ENCODE data around the gene PRKAA1.
"Not testable (repeated sequence)": the region's sequence is repeated elsewhere in the genome, so short reads cannot be mapped to it uniquely, and the experiment has no call there.

The PRKAA1 gene

GRCh38 chr5:40826489-40827187, 28.5 kb upstream of the PRKAA1 start:
- in situ Hi-C loops (cut with MboI; ENCODE audit: low sequenced_read_pairs) = no loop called here

DNA sequence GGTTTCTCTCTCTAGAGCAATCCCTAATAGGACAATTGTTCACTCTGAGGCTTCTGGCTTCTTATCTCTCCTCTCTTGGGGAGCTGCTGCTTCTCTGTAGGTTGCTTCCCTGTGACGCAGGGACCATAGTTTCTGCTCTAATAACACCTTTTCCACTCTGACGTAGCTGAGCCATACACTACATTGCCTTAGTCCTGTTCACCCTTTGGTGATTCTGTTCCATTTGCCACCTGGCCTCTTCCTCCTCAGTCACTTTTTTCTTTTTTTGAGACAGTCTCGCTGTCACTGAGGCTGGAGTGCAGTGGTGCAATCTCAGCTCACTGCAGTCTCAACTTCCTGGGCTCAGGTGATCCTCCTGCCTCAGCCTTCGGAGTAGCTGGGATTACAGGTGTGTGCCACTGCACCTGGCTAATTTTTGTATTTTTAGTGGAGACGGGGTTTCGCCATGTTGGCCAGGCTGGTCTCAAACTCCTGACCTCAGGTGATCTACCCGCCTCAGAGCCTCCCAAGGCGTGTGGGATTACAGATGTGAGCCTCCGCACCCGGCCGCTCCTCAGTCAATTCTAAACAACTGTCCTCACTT, 27.4 kb upstream of the PRKAA1 start:
- in situ Hi-C loops (cut with MboI; ENCODE audit: low sequenced_read_pairs) = not testable (repeated sequence)

DNA sequence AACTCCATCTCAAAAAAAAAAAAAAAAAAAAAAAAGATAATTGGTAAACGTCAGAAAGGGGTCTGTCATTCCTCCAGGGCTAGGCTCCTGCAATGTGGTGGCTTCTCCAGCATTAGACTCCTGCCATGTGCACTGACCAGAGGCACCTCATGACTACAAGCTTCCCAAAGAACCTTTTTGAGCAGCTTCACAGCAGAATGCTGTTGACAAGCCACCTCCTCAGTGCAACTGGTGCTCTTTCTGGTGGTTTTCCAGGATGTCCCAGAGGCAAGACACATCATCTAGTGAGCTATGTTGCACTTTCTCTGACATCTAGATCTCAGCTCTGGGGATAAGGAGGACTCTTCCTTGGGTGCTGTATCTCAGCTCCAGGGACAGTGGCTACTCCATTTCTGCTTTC, 25.3 kb upstream of the PRKAA1 start:
- in situ Hi-C loops (cut with MboI; ENCODE audit: low sequenced_read_pairs) = no loop called here

- in situ Hi-C loops (cut with MboI; ENCODE audit: low sequenced_read_pairs) = no loop called here
Measured at GRCh38 chr5:40813698-40814281, 15.6 kb upstream of the PRKAA1 start.

DNA sequence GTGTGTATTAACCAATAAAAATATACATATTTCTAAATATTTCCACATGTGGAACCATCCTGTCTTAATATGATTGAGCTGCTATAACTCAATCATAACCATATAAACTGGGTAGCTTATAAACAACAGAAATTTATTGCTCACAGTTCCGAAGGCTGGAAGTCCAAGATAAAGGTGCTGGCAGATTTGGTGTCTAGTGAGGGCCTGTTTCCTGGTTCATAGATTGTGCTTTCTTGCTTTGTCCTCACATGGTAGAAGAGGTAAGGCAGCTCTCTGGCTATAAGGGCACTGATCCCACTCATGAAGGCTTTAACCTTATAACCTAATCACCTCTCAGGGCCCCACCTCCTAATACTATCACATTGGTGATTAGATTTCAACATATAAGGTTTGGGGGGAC, 14.0 kb upstream of the PRKAA1 start:
- in situ Hi-C loops (cut with MboI; ENCODE audit: low sequenced_read_pairs) = no loop called here

GRCh38 chr5:40801771-40802562, 3.8 kb upstream of the PRKAA1 start:
- in situ Hi-C loops (cut with MboI; ENCODE audit: low sequenced_read_pairs) = no loop called here

DNA sequence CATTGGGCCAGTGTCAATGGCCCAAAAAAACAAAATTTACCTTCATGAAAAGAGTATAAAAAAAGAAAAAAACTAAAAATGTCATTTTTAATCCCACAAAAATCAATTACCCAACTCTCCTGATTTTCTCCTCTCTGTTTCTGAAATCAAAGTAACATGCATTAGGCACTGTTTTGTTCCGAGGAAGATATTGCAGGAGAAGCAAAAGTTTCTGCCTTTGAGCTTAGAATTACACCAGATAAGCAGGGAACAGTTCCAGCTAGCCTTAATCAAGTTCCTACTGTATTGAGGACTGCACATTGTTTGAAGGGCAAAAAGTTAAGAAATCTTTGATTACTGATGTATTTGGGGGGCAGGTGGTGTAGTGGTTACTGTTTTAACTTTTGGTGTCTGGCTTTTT, 1.1 kb upstream of the PRKAA1 start:
- in situ Hi-C loops (cut with MboI; ENCODE audit: low sequenced_read_pairs) = no loop called here

DNA sequence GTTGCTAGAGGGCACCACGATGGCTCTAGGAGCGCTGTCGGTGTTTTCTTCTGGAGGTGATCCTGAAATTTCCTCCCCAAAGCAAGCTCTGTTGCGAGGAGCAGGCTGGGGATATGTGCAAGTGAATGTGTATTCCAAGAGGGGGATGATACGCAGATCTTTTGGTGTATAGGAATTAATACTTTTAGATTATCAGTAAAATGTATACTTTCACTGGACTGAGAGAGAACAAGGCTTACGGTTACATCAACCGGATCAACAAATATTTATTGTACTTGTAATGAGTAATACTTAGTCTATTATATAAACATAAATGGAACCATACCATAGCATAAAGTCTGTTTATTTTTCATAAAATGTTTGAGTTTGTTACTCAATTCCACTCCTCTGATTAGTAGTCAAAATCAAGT, 632 bp upstream of the PRKAA1 start:
- in situ Hi-C loops (cut with MboI; ENCODE audit: low sequenced_read_pairs) = no loop called here

- in situ Hi-C loops (cut with MboI; ENCODE audit: low sequenced_read_pairs) = no loop called here
Measured at GRCh38 chr5:40797273-40798011, 732 bp downstream of the PRKAA1 start.

DNA sequence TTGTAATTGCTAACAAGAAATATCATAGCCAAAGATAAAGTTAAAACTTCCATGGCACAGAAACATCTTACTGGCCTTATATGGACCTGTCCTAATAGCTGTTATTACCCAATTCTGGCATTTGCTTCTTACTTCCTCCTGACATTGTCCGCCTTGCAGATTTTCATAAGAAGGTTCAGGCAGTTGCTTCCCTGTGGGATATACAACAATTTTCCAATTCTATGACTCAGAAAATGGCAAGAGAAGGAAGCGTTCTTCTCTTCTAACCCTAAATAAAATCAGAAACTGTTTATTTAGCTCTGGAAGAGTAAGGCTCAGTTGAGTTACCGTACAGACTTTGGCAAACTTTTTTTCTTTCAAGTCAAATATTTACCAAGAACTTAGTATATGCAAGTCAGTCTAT, 1.7 kb downstream of the PRKAA1 start:
- in situ Hi-C loops (cut with MboI; ENCODE audit: low sequenced_read_pairs) = no loop called here

DNA sequence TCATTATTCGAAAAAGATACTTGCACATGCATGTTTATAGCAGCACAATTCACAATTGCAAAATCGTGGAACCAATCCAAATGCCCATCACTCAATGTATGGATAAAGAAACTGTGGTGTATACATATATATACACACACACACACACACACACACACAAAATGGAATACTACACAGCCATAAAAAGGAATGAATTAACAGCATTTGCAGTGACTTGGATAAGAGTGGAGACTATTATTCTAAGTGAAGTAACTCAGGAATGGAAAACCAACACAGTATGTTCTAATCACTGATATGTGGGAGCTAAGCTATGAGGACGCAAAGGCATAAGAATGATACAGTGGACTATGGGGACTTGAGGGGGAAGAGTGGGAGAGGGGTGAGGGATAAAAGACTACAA, 3.3 kb downstream of the PRKAA1 start:
- in situ Hi-C loops (cut with MboI; ENCODE audit: low sequenced_read_pairs) = not testable (repeated sequence)

DNA sequence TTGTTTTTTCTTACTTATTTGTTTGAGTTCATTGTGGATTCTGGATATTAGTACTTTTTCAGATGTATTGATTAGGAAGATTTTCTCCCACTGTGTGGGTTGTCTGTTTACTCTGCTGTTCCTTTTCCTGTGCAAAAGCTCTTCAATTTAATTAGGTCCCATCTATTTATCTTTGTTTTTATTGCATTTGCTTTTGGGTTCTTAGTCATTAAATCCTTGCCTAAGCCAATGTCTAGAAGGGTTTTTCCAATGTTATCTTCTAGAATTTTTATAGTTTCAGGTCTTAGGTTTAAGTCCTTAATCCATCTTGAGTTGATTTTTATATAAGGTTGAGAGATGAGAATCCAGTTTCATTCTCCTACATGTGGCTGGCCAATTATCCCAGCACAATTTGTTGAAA, 3.8 kb downstream of the PRKAA1 start:
- in situ Hi-C loops (cut with MboI; ENCODE audit: low sequenced_read_pairs) = not testable (repeated sequence)

- in situ Hi-C loops (cut with MboI; ENCODE audit: low sequenced_read_pairs) = not testable (repeated sequence)
Measured at GRCh38 chr5:40792691-40793090, 5.5 kb downstream of the PRKAA1 start.

DNA sequence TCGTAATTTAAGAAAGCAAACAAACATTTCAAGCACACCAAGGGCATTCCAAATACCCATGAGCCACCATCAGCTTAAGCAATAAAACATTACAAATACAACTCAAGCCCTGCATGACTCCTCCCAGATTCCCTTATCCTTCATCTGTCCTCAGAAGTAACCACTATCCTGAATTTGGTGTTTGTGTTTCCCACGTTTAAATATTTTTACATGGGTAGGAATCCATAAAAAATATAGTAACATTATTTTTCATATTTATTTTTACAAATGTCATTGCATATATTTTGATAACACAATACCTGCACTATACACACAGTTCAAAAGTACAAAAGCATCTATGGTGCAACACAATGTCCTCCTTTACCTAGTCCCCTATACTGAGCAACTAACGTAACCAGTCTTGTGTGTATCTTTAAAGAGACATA, 6.4 kb downstream of the PRKAA1 start:
- in situ Hi-C loops (cut with MboI; ENCODE audit: low sequenced_read_pairs) = no loop called here

- in situ Hi-C loops (cut with MboI; ENCODE audit: low sequenced_read_pairs) = no loop called here
Measured at GRCh38 chr5:40790947-40791593, 7.1 kb downstream of the PRKAA1 start.

DNA sequence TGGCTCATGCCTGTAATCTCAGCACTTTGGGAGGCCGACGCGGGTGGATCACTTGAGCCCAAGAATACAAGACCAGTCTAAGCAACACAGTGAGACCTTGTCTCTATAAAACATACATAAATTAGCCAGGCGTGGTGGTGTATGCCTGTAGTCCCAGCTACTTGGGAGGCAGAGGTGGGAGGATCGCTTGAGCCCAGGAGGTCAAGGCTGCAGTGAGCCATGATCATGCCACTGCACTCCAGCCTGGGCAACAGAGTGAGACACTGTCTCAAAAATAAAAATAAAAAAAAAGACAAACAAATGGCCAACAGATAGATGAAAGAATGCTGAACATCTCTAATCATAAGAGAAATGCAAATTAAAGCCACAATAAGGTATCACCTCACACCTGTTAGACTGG, 9.2 kb downstream of the PRKAA1 start:
- in situ Hi-C loops (cut with MboI; ENCODE audit: low sequenced_read_pairs) = not testable (repeated sequence)

DNA sequence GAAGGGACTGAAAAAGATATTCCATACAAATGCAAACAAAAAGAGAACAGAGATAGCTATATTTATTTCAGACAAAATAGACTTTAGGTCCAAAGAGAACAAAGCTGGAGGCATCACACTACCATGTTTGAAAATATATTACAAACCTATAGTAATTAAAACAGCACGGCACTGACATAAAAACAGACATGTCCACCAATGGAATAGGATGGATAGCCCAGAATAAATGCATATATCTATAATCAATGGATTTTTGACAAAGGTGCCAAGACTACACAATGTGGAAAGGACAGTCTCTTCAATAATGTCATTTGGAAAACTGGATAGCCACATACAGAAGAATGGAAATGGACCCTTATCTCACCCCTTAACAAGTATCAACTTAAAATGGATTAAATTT, 10.2 kb downstream of the PRKAA1 start:
- in situ Hi-C loops (cut with MboI; ENCODE audit: low sequenced_read_pairs) = no loop called here

DNA sequence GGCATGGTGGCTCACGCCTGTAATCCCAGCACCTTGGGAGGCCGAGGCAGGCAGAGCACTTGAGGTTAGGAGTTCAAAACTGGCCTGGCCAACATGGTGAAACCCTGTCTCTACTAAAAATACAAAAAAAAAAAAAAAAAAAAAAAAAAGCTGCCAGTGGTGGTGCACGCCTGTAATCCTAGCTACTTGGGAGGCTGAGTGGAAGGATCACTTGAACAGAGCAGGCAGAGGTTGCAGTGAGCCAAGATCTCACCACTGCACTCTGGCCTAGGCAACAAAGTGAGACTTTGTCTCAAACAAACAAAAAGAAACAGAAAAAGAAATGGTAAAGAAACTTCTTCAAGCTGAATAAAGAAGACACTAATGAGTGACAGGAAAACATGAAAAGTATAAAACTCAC, 11.5 kb downstream of the PRKAA1 start:
- in situ Hi-C loops (cut with MboI; ENCODE audit: low sequenced_read_pairs) = not testable (repeated sequence)

GRCh38 chr5:40784916-40785315, 13.3 kb downstream of the PRKAA1 start:
- in situ Hi-C loops (cut with MboI; ENCODE audit: low sequenced_read_pairs) = no loop called here

- in situ Hi-C loops (cut with MboI; ENCODE audit: low sequenced_read_pairs) = no loop called here
Measured at GRCh38 chr5:40784027-40784653, 14.0 kb downstream of the PRKAA1 start.

All from hTERT RPE-1 (cell line).